ENCODE results near the gene NIP7.
A peak's percentile ranks its signal among the peaks of the same experiment; 100 is the strongest.

NIP7 gene

GRCh38 chr16:69318911-69319289, 20.7 kb upstream of the NIP7 start:
- TF ChIP-seq CTCF (IDR thresholded peaks at IDR 0.05): no peak
- H3K27ac ChIP-seq: no peak overlapping the region

GRCh38 chr16:69319381-69319780, 20.2 kb upstream of the NIP7 start:
- no peak overlapping the region for H3K27ac ChIP-seq
- TF ChIP-seq ZFX (IDR thresholded peaks at IDR 0.05; ENCODE audit: borderline replicate concordance) (no peak), CTCF (IDR thresholded peaks at IDR 0.05) (no peak)

GRCh38 chr16:69319826-69320739, 19.5 kb upstream of the NIP7 start:
- H3K27ac ChIP-seq: no peak overlapping the region
- TF ChIP-seq CTCF (IDR thresholded peaks at IDR 0.05) (no peak), ZFX (IDR thresholded peaks at IDR 0.05; ENCODE audit: borderline replicate concordance) (no peak)

- H3K27ac ChIP-seq: no peak overlapping the region
- TF ChIP-seq CTCF (IDR thresholded peaks at IDR 0.05) (no peak), ZFX (IDR thresholded peaks at IDR 0.05; ENCODE audit: borderline replicate concordance) (no peak)
These were observed 18.9 kb upstream of the NIP7 start for GRCh38 chr16:69320740-69321073.

GRCh38 chr16:69321080-69321479, 18.5 kb upstream of the NIP7 start:
- no peak overlapping the region for H3K27ac ChIP-seq

GRCh38 chr16:69322343-69322742, 17.2 kb upstream of the NIP7 start:
- TF ChIP-seq ZFX (IDR thresholded peaks at IDR 0.05; ENCODE audit: borderline replicate concordance) (no peak), CTCF (IDR thresholded peaks at IDR 0.05) (no peak)
- no peak overlapping the region; the same call in 1 of the 2 replicates for H3K27ac ChIP-seq

More at GRCh38 chr16:69321080-69321479, 18.5 kb upstream of the NIP7 start:
- TF ChIP-seq CTCF (IDR thresholded peaks at IDR 0.05): no peak
- no peak for TF ChIP-seq ZFX (IDR thresholded peaks at IDR 0.05; ENCODE audit: borderline replicate concordance)

GRCh38 chr16:69323415-69323814, 16.2 kb upstream of the NIP7 start:
- 0 out of 2 replicates have a peak overlapping the region, but pooled peaks have one; percentile 20 for H3K27ac ChIP-seq
- TF ChIP-seq ZFX (IDR thresholded peaks at IDR 0.05; ENCODE audit: borderline replicate concordance) (no peak), CTCF (IDR thresholded peaks at IDR 0.05) (no peak)

Measured in 22Rv1 (cell line).